OCI-LY7 (cell line): Measurements from ENCODE around the gene SRRT.

Source experiments
- EZH2phosphoT487 ChIP-seq: fragments of 200-600 bp; sonication (generic); IDR thresholded peaks from 2 replicates; pipeline ENCODE4 v1.6.1; 2018; ENCODE audit warnings: low read depth, borderline replicate concordance, mild to moderate bottlenecking, mixed run types, antibody characterized with exemption, low read length, moderate library complexity, mixed read lengths
- TF ChIP-seq, protein P1 (sequence below): fragments of 200-600 bp; sonication (generic); conservative IDR thresholded peaks from 2 replicates; pipeline ENCODE4 v1.5.1; 2014; ENCODE audit warnings: mild to moderate bottlenecking, antibody characterized with exemption, low read length, moderate library complexity, mixed read lengths

DNA sequence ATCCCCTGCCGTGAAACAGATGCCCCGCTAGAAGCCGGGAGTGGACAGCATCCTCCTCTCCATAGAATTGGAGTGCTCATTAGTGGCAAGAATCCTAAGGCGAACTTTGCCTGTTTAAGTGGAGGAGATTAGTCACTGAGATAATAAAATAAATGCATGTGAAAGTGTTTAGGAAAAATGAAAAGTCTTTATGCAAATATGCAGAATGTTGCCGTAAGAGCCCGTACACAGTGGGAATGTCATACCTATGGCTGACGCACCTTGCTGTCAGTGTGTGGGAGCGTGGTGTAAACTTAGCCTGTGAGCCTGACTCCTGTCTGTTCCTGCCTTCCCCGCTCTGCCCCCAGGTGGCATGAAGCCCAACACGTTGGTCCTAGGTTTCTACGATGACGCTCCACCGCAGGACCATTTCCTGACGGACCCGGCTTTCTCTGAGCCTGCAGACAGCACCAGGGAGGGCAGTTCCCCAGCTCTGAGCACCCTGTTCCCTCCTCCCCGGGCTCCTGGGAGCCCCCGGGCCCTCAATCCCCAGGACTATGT lies 9.5 kb upstream of the SRRT start:
- TF ChIP-seq, protein P1, sequence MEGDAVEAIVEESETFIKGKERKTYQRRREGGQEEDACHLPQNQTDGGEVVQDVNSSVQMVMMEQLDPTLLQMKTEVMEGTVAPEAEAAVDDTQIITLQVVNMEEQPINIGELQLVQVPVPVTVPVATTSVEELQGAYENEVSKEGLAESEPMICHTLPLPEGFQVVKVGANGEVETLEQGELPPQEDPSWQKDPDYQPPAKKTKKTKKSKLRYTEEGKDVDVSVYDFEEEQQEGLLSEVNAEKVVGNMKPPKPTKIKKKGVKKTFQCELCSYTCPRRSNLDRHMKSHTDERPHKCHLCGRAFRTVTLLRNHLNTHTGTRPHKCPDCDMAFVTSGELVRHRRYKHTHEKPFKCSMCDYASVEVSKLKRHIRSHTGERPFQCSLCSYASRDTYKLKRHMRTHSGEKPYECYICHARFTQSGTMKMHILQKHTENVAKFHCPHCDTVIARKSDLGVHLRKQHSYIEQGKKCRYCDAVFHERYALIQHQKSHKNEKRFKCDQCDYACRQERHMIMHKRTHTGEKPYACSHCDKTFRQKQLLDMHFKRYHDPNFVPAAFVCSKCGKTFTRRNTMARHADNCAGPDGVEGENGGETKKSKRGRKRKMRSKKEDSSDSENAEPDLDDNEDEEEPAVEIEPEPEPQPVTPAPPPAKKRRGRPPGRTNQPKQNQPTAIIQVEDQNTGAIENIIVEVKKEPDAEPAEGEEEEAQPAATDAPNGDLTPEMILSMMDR = no peak
- no peak for TF ChIP-seq EZH2phosphoT487
